Measurements from ENCODE around the gene TENM3. TPM values are rescaled to one million over a fixed set of nuclear protein-coding genes. Genes with fewer than 3 reads are reported as not detected.

TENM3 gene
- total RNA-seq, 1 donor from 2014 or later, result 2.8 TPM

- no peak for TF ChIP-seq CTCF (IDR thresholded peaks at IDR 0.05)
- H3K4me1 ChIP-seq, result no peaks in the 10 kb centered on the region
Observed at GRCh38 chr4:182338063-182338462, 94.9 kb downstream of the TENM3 start.

GRCh38 chr4:182338746-182339145 lies 95.5 kb downstream of the TENM3 start:
- Histone ChIP-seq H3K27ac (no peak overlapping the region), H3K36me3 (no peaks in the 10 kb centered on the region), H3K27me3 (no peaks in the 10 kb centered on the region), H3K4me3 (no peak overlapping the region), H3K4me1 (no peaks in the 10 kb centered on the region), H3K9me3 (no peaks in the 10 kb centered on the region)
- no peak for DNase-seq (ENCODE audit: low spot score in 2 of 2)
- intact Hi-C loops (cut with DNase I), result no loop called here
- no peak for TF ChIP-seq CTCF (IDR thresholded peaks at IDR 0.05)

More at GRCh38 chr4:182338063-182338462, 94.9 kb downstream of the TENM3 start:
- Histone ChIP-seq H3K27ac (no peak overlapping the region), H3K27me3 (no peaks in the 10 kb centered on the region), H3K36me3 (no peaks in the 10 kb centered on the region), H3K9me3 (no peaks in the 10 kb centered on the region), H3K4me3 (no peak overlapping the region)
- intact Hi-C loops (cut with DNase I), result no loop called here
- no peak for DNase-seq (ENCODE audit: low spot score in 2 of 2)

DNA sequence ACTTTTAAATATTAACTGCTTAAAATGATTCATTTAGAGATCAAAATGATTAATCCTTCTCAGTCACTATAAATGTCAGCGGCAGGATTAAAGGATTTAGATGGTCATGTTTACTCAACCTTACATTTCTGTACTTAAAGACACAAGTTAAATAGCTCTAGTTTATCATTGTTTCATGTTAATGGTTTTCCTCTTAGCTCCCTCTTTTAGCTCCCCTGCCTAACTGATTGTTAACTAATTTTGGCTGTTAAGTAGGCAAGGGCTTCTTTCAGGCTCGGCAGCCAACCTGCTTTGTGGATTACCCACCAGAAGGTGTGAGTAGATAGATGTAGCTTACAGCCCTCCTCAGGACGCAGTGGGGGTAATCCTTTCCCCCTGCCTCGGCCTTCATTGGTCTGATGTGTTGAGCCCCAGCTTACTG lies 96.0 kb downstream of the TENM3 start:
- H3K27ac ChIP-seq, result no peak overlapping the region
- H3K9me3 ChIP-seq, result no peaks in the 10 kb centered on the region
- no peak overlapping the region for H3K4me3 ChIP-seq
- intact Hi-C loops (cut with DNase I), result no loop called here
- no peak for TF ChIP-seq CTCF (IDR thresholded peaks at IDR 0.05)
- no peak for DNase-seq (ENCODE audit: low spot score in 2 of 2)
- H3K4me1 ChIP-seq, result no peaks in the 10 kb centered on the region
- H3K27me3 ChIP-seq, result no peaks in the 10 kb centered on the region
- H3K36me3 ChIP-seq, result no peaks in the 10 kb centered on the region

- intact Hi-C loops (cut with DNase I), result no loop called here
- H3K4me3 ChIP-seq, result no peak overlapping the region
- H3K36me3 ChIP-seq, result no peaks in the 10 kb centered on the region
- no peak for DNase-seq (ENCODE audit: low spot score in 2 of 2)
- H3K4me1 ChIP-seq, result no peaks in the 10 kb centered on the region
- no peaks in the 10 kb centered on the region for H3K9me3 ChIP-seq
- TF ChIP-seq CTCF (IDR thresholded peaks at IDR 0.05), result no peak
- no peak overlapping the region for H3K27ac ChIP-seq
- H3K27me3 ChIP-seq, result no peaks in the 10 kb centered on the region
Observed at GRCh38 chr4:182343453-182343852, 100.3 kb downstream of the TENM3 start.

GRCh38 chr4:182344968-182345367 lies 101.8 kb downstream of the TENM3 start:
- no peak for TF ChIP-seq CTCF (IDR thresholded peaks at IDR 0.05)
- H3K36me3 ChIP-seq, result no peaks in the 10 kb centered on the region
- H3K4me3 ChIP-seq, result no peak overlapping the region
- no peak for DNase-seq (ENCODE audit: low spot score in 2 of 2)
- H3K9me3 ChIP-seq, result no peaks in the 10 kb centered on the region
- H3K27ac ChIP-seq, result no peak overlapping the region
- intact Hi-C loops (cut with DNase I), result no loop called here
- no peaks in the 10 kb centered on the region for H3K4me1 ChIP-seq
- H3K27me3 ChIP-seq, result no peaks in the 10 kb centered on the region

DNA sequence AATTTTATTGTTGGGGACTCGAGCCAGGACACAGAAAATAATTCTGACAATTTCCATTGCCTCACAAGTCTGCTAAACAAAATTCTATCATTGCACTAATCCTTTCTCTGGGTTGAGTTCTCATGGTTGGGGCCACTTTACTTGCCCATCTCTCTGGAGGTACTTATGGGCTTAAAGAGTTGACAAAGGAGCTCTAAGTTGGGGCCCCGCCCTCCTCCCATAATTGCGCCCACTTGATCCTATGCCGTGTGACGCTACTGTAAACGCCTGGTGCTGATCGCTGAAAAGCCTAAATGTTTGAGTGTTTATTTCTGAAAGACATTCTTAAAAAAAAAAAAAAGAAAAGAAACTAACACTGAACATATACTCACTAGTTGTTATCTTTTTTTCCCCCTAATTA lies 103.0 kb downstream of the TENM3 start:
- no peaks in the 10 kb centered on the region for H3K27me3 ChIP-seq
- no peak overlapping the region for H3K4me3 ChIP-seq
- H3K27ac ChIP-seq, result no peak overlapping the region
- no peaks in the 10 kb centered on the region for H3K36me3 ChIP-seq
- DNase-seq (ENCODE audit: low spot score in 2 of 2), result no peak
- TF ChIP-seq CTCF (IDR thresholded peaks at IDR 0.05), result no peak
- intact Hi-C loops (cut with DNase I), result no loop called here
- H3K9me3 ChIP-seq, result no peaks in the 10 kb centered on the region
- no peaks in the 10 kb centered on the region for H3K4me1 ChIP-seq

Measured in ascending aorta (tissue), 2 donors.